SKM-1 treated with dmso at 0.1 percent for 144 hours (cell line): Measurements from ENCODE around the gene KRT5.

Experiments used
- DNase-seq: peaks from one replicate; lab custom pipeline; 2025; ENCODE audit not compliant: unreplicated experiment; lab: John Stamatoyannopoulos, UW

KRT5 gene

DNA sequence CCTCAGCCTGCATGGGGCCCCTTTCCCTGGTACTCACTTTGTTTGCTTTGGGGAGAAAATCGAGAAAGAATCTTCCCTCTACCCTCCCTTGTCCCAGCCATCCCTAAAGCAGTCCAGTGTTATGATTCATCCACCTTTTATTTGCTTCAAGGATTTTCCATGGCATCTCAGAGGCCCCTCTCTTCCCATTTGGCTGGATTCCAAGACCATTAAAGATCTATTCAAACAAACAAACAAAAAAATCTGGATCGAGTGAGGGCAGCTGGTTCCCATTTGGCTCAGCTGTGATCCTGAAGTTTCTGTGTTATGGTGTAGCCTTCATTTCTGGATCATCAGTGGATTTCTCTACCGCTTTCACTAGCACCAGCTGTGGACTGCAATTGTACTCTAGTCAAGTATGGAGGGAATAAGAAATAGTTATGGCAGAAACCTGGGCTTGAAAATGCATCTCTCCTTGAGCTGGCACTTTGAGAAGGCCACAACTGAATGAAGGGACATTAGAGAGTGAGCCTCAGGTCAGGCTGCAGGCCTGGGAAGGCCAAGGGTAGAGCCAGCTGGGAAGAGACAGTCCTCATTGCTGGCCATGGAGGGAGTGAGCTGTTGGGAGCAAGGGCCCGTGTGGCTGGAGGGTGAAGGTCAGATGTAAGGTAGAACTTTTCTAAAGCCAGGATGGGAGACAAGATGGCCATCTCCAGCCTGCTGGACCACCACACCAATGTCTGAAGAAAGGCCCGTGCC lies 19.1 kb upstream of the KRT5 start:
- DNase-seq, result no peak

DNA sequence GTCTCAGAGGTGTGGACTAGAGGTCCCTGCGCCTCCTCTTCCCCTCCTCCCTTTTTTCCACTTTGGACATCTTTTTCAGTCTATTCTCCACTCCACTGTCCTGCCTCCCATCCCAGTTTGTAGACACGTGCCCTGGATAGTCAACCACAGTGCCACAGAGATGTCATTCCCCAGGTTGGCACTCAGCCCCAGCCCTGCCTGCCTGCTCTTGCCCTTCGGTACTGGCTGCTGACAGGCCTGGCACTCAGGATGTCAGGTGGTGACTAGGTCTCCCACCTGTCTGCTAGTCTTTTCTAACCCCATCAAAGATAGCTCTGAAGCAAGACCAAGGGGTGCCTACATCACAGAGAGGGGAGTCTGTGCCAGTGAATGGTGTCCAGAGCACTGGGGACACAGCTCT lies 16.9 kb upstream of the KRT5 start:
- DNase-seq, result no peak

DNA sequence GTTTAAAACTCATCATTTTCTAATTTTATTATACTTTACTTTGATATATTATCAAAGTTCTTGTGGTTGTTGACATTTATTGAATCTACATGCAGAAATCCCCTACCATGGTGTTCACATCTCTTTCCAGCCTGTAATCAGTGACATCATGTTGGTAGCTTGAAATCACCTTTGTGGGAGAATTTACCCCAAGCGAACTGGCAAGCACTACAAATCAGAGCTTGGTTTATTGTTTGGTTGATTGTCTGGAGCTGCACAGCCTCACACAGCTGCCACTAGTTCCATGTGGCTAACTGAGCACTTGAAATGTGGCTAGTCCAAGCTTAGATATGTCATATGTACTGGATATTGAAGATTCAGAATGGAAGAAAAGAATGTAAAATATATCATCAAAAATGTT lies 15.4 kb upstream of the KRT5 start:
- DNase-seq, result no peak

DNA sequence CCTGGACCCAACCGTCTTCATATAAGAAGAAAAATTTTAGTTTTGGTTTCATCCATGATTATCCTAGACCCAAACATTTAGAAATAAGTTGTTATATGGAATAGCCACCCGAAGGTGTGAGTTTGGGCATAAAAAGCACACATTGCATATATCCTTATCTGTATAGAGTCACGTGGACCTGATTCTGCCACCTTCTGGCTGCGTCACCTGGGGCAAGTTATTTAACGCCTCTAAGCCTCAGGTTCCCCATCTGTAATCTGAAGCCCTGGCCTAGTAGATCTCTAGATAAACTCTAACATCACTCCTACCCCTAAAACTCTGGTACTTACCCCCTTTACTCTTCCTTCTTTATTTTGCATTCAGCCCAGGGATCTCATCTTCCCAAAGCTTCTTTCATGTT lies 14.3 kb upstream of the KRT5 start:
- DNase-seq, result no peak

DNA sequence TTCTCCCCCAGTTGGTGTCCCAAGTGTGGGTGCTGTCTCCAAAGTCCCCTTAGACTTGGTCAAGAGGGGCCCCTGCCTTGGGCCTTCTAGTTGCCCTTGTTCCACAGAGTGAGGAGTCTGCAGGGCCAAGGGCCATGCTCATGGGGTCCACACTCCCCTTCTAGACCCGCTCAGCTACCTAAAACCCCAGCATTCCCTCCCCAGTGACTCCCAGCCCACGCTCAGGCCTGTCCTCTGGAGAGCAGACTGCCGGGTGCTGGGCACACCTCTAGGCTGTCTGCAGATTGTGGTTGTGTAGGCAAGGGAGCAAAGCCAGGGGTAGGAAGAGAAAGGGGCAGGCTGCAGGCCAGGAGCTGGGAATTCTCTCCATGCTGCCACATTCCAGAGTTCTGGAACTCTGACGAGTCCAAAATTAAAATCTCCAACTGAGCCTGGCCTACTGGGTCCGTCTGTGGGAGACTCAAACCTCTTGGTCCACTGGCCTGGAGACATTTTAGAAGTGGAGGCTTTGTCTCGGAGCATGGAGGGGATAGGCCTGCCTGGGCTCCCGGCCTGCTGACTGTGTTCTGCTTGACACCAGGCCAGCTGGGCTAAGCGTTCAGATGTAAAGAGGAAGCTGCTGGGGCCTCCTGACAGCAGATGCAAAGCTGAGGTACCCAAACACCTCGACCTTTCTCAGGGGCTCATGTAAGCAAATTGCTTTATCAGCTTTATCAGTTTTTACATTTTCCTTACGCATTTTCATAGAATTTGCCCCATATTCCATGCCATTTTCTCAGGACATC lies 13.7 kb upstream of the KRT5 start:
- no peak for DNase-seq

DNA sequence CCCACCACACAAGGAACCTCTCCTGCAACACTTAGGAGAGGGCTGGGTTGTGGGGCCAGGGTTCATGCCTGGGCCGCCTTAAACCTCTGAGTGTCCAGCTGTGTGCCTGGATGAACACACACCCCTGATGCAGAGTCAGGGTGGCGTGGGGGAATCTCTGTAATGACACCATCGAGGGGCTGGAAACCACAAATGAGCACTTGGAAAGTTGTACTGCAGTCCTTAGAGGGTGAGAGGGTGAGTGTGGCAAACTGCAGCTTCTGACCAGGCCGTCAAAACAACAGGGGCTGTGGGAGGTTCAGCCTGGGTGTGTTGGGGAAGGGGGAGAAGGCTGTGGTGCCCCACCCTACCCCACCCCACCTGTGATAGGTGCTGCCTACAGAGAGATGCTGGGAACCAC lies 12.4 kb upstream of the KRT5 start:
- DNase-seq, result no peak

DNA sequence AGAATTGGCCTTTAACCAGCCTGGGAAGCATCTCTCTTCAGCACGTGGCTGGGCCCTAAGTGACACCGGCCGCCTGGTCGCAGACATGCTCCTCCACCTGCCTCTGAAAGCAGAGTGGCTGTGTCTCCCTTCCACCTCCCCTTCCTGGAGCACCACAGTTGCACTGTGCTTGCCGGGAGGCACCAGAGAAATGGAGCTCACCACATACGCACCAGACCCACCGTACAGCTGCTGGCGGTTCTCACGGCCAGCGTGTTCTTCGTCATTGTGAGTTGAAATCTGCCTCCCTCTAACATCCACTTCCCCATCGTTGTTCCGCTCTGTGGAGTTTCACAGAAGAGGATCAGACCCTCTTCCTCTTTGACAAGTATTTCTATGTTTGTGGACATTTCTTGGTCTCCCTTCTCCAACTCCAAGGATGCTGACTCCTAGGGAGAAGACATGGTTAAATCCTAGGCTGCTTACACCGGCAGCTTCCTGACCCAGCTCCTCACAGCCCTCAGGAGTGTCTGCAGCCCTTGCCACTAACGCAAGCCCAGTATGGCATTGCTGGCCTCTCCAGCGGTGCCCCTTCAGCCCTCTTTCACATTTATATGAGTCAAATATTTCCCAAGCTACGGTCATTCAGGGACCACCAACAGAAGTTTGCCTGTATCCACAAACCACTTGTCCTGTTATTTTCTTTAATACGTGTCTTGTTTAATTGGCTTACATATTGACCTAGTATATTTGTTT lies 11.5 kb upstream of the KRT5 start:
- no peak for DNase-seq

DNA sequence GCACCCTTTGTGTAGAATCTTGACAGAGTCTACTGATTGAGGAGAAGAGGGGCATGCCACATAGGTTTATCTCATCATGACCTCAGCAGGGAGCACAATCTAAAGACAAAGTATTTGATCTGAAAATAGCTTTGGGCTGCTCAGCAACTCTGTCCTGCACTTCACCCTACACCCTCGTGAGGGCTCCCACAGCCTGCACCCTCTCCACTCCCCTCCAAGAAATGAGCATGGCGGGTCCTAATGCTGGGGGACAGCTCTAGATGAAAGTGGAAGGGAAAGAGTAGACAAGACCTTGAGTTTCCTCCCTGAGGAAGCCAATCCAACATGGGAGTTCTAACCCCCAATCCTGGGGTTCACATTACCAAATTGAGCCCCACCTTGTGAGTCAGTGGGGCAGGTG lies 10.7 kb upstream of the KRT5 start:
- DNase-seq, result no peak

DNA sequence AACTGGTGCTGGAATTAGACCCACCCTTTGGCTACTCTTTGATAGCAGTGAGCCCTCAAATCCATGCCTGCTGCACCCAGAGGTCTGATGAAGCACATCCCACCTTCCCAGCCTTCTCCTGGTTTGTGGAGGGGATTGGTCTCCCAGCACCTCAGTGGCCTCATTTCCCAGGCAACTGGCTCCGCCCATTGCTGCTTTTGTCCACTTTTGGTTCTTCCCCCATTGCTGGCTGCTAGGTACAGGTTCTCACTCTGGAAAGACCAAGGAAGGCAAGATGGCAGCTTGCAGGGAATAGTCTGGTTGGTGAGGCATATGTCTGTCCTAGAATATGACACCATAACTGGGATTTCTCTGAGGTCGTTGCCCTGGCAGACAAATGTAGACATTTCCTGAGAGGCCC lies 10.2 kb upstream of the KRT5 start:
- DNase-seq, result no peak

DNA sequence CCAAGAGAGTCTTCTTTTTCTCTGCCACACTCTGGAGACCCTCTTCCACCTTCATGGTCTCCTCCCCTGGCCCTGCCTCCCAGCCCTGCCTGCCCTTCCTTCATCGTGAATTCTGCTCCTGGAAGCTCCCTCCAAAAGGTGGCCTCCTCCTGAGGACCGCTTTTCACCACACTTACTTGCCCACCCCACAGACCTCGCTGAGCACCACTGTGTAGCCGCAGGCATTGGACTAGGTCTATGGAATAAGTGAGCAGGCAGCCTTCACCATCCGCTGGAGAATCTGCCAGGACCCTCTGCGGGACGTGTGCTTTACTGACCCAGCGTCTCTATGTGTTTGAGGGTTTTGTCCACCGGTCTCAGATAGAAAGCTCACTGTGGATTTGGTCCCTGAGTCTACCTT lies 9.7 kb upstream of the KRT5 start:
- no peak for DNase-seq

DNA sequence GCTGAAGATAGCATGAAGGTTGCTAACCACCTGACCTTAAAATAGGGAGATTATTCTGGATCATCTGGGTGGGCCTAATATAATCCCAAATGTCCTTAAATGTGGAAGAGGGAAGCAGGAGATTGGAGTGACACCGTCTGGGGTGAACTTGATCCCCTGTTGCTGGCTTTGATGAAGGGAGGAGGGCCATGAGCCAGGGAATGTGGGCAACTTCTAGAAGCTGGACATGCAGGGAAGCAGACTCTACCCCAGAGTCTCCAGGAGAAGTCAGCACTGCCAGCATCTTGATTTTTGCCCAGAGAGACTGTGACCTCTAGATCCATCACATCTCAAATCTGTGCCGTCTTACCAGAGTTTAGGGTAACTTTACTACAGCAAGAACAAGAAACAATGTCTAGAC lies 9.2 kb upstream of the KRT5 start:
- DNase-seq, result no peak

DNA sequence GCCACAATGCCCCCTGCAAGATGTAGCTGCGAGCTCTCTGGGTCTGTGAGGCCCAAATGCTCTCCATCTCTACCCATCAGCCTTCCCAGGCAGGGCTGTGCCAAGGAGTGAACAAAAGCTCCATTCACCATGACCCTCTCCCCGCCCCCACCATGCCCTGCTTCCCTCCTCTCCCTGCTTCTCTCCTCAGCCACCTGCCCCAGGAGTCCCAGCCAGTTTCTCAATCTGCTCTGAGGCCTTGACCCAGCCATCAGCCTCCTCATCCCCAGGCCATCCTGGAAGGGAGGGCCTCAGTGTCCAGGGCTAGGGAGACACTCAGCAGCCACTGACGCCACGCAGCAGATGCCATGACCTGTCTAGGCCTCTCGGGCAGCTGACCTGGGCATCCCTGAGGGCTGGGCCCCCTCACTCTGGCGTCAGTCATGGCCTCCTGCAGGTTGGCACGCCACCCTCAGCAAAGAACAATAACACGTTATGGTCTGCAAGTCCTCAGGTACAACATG lies 8.5 kb upstream of the KRT5 start:
- no peak for DNase-seq

DNA sequence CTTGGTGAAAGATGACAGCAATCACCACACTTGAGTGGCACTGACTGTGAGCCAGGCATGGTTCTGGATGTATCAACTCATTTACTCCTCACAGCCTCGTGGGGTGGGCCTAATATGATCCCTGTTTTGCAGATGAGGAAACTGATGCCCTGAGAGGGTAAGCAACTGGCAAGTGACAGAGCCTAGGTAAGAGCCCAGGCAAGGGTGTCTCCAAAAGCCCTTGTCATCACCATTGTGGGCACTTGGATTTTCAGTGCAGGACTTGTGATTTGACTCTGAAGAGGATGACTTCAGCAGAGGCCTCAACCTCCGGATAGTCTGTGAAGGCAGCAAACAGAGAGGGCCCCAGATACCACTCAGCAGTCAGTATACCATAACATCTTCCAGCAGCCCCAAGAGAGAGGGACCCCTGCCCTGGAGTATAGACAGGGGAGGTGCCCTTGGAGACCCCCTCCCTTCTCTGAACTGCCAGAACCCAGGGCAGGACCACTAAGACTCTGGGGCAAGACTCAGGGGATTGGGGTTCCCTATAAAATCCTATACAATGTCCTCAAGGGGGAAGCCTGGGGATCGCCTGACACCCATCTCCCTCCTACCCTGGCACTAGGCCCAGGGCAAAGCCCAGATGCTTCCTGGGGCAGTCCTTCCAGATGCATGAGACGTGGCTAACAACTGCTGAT lies 7.1 kb upstream of the KRT5 start:
- no peak for DNase-seq

DNA sequence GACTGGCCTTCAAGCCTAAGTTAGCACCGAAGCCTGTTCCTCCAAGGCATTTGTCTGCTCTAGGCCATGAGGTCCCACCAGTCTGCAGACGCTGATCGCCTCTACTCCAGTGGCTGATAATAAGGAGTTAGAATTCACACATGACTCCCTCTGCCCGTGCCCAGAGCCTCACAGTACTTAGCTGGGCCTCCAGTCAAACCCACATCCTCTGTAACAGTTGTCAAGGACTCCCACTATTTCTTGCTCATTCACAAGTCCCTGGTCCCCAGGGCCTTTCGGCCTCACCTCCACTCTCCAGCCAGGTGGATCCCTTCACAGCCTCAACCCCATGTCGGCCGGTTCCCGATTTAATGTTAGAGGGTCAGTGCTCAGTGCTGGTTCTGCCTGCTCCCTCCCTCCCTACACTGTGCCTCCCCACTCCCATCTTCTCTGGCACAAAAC lies 6.3 kb upstream of the KRT5 start:
- no peak for DNase-seq

DNA sequence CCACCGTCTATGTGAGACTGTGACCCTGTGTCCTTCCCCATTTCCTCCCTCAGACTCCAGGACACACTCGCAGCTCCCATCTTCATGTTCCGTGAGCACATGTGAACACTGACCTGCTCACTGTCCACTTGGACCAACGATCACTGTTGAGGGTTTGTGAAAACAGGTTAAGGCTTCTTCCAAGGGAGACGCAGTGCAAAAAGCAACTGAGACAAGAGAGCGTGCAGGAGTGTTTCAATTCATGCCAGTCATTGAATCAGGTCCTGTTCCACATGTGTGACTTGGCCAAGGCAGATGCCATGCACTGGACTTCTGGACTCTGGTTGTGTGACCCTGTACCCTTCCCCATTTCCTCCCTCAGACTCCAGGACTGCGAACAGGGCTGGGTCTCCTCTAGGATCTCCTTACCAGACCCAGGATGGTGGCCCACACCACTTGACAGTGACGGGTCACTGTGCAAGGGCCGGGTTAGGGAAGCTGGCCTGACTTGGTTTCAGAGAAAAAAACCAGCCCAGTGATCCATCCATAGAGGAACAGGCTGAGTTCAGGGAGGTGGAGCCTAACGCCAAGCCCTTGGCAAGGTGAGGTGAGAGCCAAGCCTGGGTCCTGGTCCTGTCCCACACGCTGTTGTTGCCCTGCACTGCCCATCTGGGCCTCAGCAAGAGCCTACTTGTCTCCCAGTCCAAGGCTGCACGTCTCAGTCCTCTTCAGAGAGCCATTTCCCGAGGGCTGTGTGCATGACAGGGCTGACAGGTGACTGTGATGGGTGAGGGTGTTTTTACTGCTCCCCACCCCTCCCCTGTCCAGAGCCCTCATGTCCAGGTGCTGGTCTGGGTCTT lies 5.7 kb upstream of the KRT5 start:
- no peak for DNase-seq

DNA sequence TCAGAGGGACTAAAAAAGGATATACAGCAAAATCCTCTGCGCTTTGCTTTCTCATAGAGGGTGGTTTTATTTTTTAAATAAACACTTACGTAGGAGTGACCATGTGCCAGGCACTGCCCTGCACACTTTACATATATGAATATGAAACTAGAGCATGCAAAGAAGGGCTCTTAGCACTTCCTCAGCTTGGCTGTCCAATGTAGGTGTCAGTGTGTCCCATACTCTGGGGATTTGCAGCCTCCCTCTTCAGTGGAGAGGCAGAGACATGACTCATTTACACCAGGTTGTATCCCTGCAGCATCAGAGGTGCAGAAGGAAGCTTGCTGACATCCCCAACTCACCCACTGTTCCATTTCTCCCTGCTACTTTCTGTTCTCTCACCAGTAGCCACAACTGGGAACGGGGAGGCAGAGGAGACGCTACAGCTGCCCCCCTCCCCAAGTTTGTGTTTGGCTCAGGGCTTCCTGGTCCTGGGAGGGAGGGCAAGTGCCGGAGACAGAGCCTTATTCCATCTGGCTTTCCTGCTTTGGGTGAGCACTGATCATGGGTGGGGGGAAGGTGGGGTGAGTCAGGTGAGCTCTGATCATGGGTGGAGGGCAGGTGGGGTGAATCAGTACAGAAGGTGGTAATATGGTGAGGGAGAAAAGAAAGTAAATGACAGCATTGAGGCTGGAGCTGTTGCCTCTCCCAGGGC lies 4.9 kb upstream of the KRT5 start:
- no peak for DNase-seq

DNA sequence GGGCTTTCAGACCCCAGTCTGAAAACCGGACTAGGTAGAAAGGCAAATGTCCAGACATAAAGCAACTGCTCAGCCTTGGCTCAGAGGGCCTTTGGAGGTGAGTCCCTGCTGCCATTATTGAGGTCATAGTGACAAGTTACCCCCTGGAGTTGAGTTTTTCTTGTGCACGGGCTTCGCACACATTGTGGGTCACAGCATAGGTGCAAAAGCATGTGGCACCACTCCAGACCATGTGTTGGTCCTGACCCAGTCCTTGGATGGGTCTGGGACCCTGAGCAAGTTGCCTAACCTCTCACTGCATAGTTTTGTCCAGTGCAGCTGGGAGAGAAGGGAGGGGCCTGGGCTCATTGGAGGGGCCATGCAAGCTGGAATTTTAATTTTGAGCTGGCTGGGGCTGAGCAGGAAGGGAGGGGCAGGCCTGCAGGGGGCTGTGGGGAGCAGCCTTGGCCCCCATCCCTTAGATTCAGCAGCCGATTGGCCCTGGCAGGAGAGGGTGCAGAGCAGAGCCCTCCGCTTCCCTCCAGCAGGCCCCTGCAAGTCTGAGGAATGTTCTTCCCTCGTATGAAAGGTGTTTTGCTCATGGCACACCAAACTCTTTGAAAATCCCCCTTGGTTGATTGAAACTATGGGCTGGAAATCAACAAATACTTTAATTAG lies 4.2 kb upstream of the KRT5 start:
- DNase-seq, result no peak

DNA sequence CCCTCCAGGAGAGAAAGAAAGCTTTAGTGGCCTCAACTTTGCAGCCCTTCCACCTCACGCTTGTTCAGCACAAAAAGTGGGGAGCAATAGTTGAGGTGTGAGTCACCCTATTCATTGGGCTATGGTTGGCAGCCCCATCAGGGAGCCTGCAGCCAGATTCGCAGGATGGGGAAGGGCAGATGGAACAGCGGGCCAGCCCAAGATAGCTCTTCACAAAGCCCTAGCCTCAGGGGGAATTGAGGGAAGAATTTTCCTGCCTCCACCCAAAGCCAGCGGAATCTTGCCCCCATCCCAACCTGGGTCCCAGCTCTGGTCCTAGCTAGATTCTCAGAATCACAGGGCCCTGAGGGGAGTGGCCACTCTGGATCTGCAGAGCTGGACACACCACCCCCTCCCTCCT lies 3.6 kb upstream of the KRT5 start:
- DNase-seq, result no peak

DNA sequence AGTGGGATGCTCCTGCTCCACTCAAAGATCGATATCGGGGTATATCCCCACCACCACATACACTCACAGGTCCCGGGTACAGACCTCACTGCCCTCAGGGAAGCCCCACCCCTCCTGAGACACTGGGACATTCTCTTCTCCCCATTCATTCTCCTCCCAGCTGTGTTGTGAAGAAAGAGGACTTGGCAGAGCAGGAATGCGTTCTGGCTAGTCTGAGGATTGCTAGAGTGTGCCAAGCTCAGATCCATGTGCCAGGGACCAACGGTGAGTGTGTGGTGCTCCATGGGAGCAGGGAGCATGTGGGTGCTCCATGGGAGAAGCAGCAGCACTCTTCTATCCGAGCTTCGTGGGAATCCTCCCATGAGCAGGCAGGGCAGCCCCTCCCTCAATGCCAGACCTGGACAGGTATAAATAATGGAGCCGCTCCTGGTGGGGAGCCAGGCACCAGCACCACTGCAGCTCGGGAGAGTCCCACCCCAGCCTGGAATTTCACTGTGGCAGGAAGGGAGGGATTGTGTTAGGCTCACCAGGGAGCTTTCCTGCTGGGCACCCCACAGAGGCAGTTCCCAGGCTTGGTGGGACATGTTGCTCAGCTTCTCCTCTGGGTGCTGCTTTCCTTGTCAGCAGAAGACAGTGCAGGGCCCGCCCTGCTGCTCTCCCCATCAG lies 2.3 kb upstream of the KRT5 start:
- no peak for DNase-seq
